Mucosa of gallbladder (tissue), 1 donor: Measurements from ENCODE around the gene FDXR. TPM values are rescaled to one million over a fixed set of nuclear protein-coding genes. Genes with fewer than 3 reads are reported as not detected.

ENCODE experiments used
- DNase-seq: peaks from one replicate; pipeline ENCODE4 v3.0.0-alpha.2; 2020; ENCODE audit warnings: low spot score
- total RNA-seq: library from RNA; stranded (reverse); gene quantifications from one replicate; pipeline ENCODE4 v1.2.1, GENCODE V29; 2021
- donor health status: DM: no; HTN: no; CAD: no.

Gene FDXR
- total RNA-seq, 1 donor from 2014 or later = 9.3 TPM

GRCh38 chr17:74858672-74859458 lies 13.9 kb downstream of the FDXR start:
- DNase-seq = no peak

- DNase-seq = no peak
Observed at GRCh38 chr17:74857191-74857590, 15.6 kb downstream of the FDXR start.

- no peak for DNase-seq
Observed at GRCh38 chr17:74856112-74856511, 16.7 kb downstream of the FDXR start.

- no peak for DNase-seq
Observed at GRCh38 chr17:74855323-74855722, 17.5 kb downstream of the FDXR start.

- DNase-seq = no peak
Observed at GRCh38 chr17:74854792-74855191, 18.0 kb downstream of the FDXR start.

- no peak for DNase-seq
Observed at GRCh38 chr17:74853669-74854068, 19.1 kb downstream of the FDXR start.

- no peak for DNase-seq
Observed at GRCh38 chr17:74853048-74853397, 19.8 kb downstream of the FDXR start.

- DNase-seq = no peak
Observed at GRCh38 chr17:74852237-74853047, 20.4 kb downstream of the FDXR start.

- DNase-seq = no peak
Observed at GRCh38 chr17:74851612-74852236, 21.1 kb downstream of the FDXR start.

GRCh38 chr17:74850914-74851313 lies 21.9 kb downstream of the FDXR start:
- no peak for DNase-seq

GRCh38 chr17:74850310-74850709 lies 22.5 kb downstream of the FDXR start:
- no peak for DNase-seq

- no peak for DNase-seq
Observed at GRCh38 chr17:74848656-74849399, 24.0 kb downstream of the FDXR start.

GRCh38 chr17:74846621-74847020 lies 26.2 kb downstream of the FDXR start:
- no peak for DNase-seq

GRCh38 chr17:74843352-74843627 lies 29.5 kb downstream of the FDXR start:
- DNase-seq = no peak

- peak; percentile 54 for DNase-seq
Observed at GRCh38 chr17:74842599-74843351, 30.0 kb downstream of the FDXR start.

GRCh38 chr17:74842146-74842598 lies 30.6 kb downstream of the FDXR start:
- DNase-seq = no peak

- peak; percentile 46 for DNase-seq
Observed at GRCh38 chr17:74840989-74841666, 31.7 kb downstream of the FDXR start.

- no peak for DNase-seq
Observed at GRCh38 chr17:74839990-74840852, 32.6 kb downstream of the FDXR start.

- no peak for DNase-seq
Observed at GRCh38 chr17:74838274-74838673, 34.5 kb downstream of the FDXR start.
